Sciatic nerve (tissue), 2 donors: ENCODE measurements around the gene TMEM253. TPM values are rescaled to one million over a fixed set of nuclear protein-coding genes. Genes with fewer than 3 reads are reported as not detected.

Experiments used
- ATAC-seq: fragments of 200-7000 bp; cut with Tn5 transposase; one replicate; pipeline ENCODE4 v1.9.1; 2020; ENCODE audit warnings: mild to moderate bottlenecking, moderate library complexity
- DNase-seq: peaks from one replicate; pipeline ENCODE4 v3.0.0-alpha.2; 2020; ENCODE audit warnings: low spot score
- intact Hi-C: fragments of 100-400 bp; cut with DNase I; formaldehyde crosslinking; loops from one replicate; pipeline ENCODE4 v1.14.2; 2022
- total RNA-seq: library from RNA; stranded (reverse); fragmentation: NEBNext Ultra II Directional; extraction: Animal tissue kit (Norgen Biotek cat#: 25700); gene quantifications from one replicate; pipeline ENCODE4 v1.2.1, GENCODE V29; 2021
- donor health status: DM: no; HTN: no; CAD: no.
- donor health status: DM: no; HTN: no; CAD: no.

TMEM253 gene
- total RNA-seq, 1 donor from 2014 or later, result 0.62 TPM

- DNase-seq (peak; percentile 84), ATAC-seq (peak; percentile 21)
- intact Hi-C loops, result no loop called here
These were observed 30.7 kb upstream of the TMEM253 start, which contains the start of gene ARHGEF40 for GRCh38 chr14:21070083-21070609. Gene ARHGEF40 (plus strand): TSS chr14:21070304. CDS start chr14:21070397, 93 bp downstream.

- ATAC-seq (peak; percentile 6), DNase-seq (peak; percentile 78)
- intact Hi-C loops, result no loop called here
These were observed 30.1 kb upstream of the TMEM253 start for GRCh38 chr14:21070610-21071224.

GRCh38 chr14:21071225-21072030 is 29.4 kb upstream of the TMEM253 start:
- ATAC-seq (peak; percentile 87), DNase-seq (peak; percentile 93)
- intact Hi-C loops, result no loop called here

- intact Hi-C loops, result no loop called here
- DNase-seq (no peak), ATAC-seq (peak; percentile 40)
These were observed 28.8 kb upstream of the TMEM253 start for GRCh38 chr14:21072031-21072473.

GRCh38 chr14:21072781-21073339 is 28.0 kb upstream of the TMEM253 start:
- intact Hi-C loops, result no loop called here
- DNase-seq, result no peak
- no peak for ATAC-seq

GRCh38 chr14:21073921-21074320 is 26.9 kb upstream of the TMEM253 start:
- ATAC-seq, result no peak
- intact Hi-C loops, result no loop called here
- DNase-seq, result no peak

- intact Hi-C loops, result no loop called here
- ATAC-seq (no peak), DNase-seq (no peak)
These were observed 26.2 kb upstream of the TMEM253 start for GRCh38 chr14:21074398-21075272.

- intact Hi-C loops, result no loop called here
- DNase-seq (no peak), ATAC-seq (no peak)
These were observed 25.0 kb upstream of the TMEM253 start for GRCh38 chr14:21075719-21076437.

- no peak for ATAC-seq
- intact Hi-C loops, result no loop called here
- DNase-seq, result no peak
These were observed 23.2 kb upstream of the TMEM253 start for GRCh38 chr14:21077672-21078071.

GRCh38 chr14:21078287-21078686 is 22.6 kb upstream of the TMEM253 start:
- DNase-seq (no peak), ATAC-seq (no peak)
- intact Hi-C loops, result no loop called here

GRCh38 chr14:21078726-21079125 is 22.1 kb upstream of the TMEM253 start:
- DNase-seq, result no peak
- ATAC-seq, result no peak
- intact Hi-C loops, result no loop called here

GRCh38 chr14:21081521-21082142 is 19.2 kb upstream of the TMEM253 start:
- no peak for DNase-seq
- intact Hi-C loops, result no loop called here
- no peak for ATAC-seq

- no peak for ATAC-seq
- DNase-seq, result no peak
- intact Hi-C loops, result no loop called here
These were observed 17.1 kb upstream of the TMEM253 start for GRCh38 chr14:21083565-21084325.

GRCh38 chr14:21084396-21084795 is 16.5 kb upstream of the TMEM253 start:
- no peak for ATAC-seq
- intact Hi-C loops, result no loop called here
- no peak for DNase-seq

- peak; percentile 16 for ATAC-seq
- DNase-seq, result no peak
- intact Hi-C loops, result no loop called here
These were observed 15.6 kb upstream of the TMEM253 start for GRCh38 chr14:21084998-21085853.

- intact Hi-C loops, result no loop called here
- ATAC-seq (no peak), DNase-seq (no peak)
These were observed 14.0 kb upstream of the TMEM253 start for GRCh38 chr14:21086908-21087293.
